Endothelial cell of hepatic sinusoid (primary cell): ENCODE data around the gene MBP.

ENCODE experiments used
- in situ Hi-C: cut with HindIII; loops from 2 replicates; pipeline ENCODE4 v1.10.0; 2017; ENCODE audit warnings: low sequenced_read_pairs

MBP gene

GRCh38 chr18:77054606-77055428 is 77.8 kb downstream of the MBP start:
- in situ Hi-C loops, result no loop called here

GRCh38 chr18:77054288-77054605 is 78.3 kb downstream of the MBP start:
- in situ Hi-C loops, result no loop called here

- in situ Hi-C loops, result no loop called here
Observed at GRCh38 chr18:77053616-77054287, 78.8 kb downstream of the MBP start.

- in situ Hi-C loops, result no loop called here
Observed at GRCh38 chr18:77052983-77053309, 79.6 kb downstream of the MBP start.

- in situ Hi-C loops, result no loop called here
Observed at GRCh38 chr18:77052297-77052982, 80.1 kb downstream of the MBP start.

GRCh38 chr18:77051581-77052296 is 80.8 kb downstream of the MBP start:
- in situ Hi-C loops, result no loop called here

GRCh38 chr18:77049938-77050337 is 82.6 kb downstream of the MBP start:
- in situ Hi-C loops, result loop anchor here (5.0 kb wide), 1 partner anchor 48 kb away; no protein-coding TSS in a partner anchor

- in situ Hi-C loops, result loop anchor here (5.0 kb wide), 1 partner anchor 46 kb away; no protein-coding TSS in a partner anchor
Observed at GRCh38 chr18:77047803-77048419, 84.7 kb downstream of the MBP start.

- in situ Hi-C loops, result loop anchor here (5.0 kb wide), 1 partner anchor 45 kb away; no protein-coding TSS in a partner anchor
Observed at GRCh38 chr18:77046994-77047393, 85.6 kb downstream of the MBP start.

GRCh38 chr18:77046409-77046808 is 86.2 kb downstream of the MBP start:
- in situ Hi-C loops, result loop anchor here (5.0 kb wide), 1 partner anchor 44 kb away; no protein-coding TSS in a partner anchor

GRCh38 chr18:77045677-77046076 is 86.9 kb downstream of the MBP start:
- in situ Hi-C loops, result loop anchor here (5.0 kb wide), 1 partner anchor 43 kb away; no protein-coding TSS in a partner anchor

- in situ Hi-C loops, result loop anchor here (5.0 kb wide), 1 partner anchor 43 kb away; no protein-coding TSS in a partner anchor
Observed at GRCh38 chr18:77044866-77045664, 87.5 kb downstream of the MBP start.

GRCh38 chr18:77043541-77044280 is 88.9 kb downstream of the MBP start:
- in situ Hi-C loops, result no loop called here

- in situ Hi-C loops, result no loop called here
Observed at GRCh38 chr18:77042583-77042982, 90.0 kb downstream of the MBP start.

- in situ Hi-C loops, result no loop called here
Observed at GRCh38 chr18:77039196-77040130, 93.1 kb downstream of the MBP start.

GRCh38 chr18:77038182-77038858 is 94.3 kb downstream of the MBP start:
- in situ Hi-C loops, result no loop called here

- in situ Hi-C loops, result no loop called here
Observed at GRCh38 chr18:77037567-77037966, 95.0 kb downstream of the MBP start.
